Measurements from ENCODE around the gene LDLRAD3.

The LDLRAD3 gene

GRCh38 chr11:36108881-36109589, 165.2 kb downstream of the LDLRAD3 start:
- DNase-seq: no peak

- DNase-seq: no peak
Measured at GRCh38 chr11:36109590-36109849, 165.7 kb downstream of the LDLRAD3 start.

GRCh38 chr11:36109850-36110606, 166.2 kb downstream of the LDLRAD3 start:
- DNase-seq: no peak

GRCh38 chr11:36110668-36111410, 167.0 kb downstream of the LDLRAD3 start:
- no peak for DNase-seq

DNA sequence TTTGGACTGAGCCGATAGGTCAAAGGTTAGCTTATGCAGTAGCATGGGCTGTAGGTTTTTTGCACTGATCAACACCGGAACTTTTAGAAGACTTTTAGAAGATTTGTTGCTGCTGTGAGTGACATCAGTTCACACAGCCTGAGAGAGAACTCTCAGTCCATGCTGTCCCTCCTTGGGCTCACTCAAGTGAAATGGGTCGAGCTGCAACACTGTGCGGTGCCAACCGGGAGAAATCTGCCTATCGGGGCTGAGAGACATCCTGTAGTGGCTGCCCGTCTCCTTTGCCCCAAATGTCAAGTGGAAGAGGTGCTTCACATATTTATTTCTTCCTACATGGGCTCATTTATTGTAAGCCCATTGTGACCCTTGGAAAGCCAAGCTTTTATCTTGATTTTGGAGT, 170.2 kb downstream of the LDLRAD3 start:
- no peak for DNase-seq

- no peak for DNase-seq
Measured at GRCh38 chr11:36115378-36115801, 171.5 kb downstream of the LDLRAD3 start.

- DNase-seq: no peak
Measured at GRCh38 chr11:36116161-36116560, 172.3 kb downstream of the LDLRAD3 start.

GRCh38 chr11:36118084-36118483, 174.2 kb downstream of the LDLRAD3 start:
- no peak for DNase-seq

GRCh38 chr11:36119300-36119699, 175.4 kb downstream of the LDLRAD3 start:
- no peak for DNase-seq

- DNase-seq: no peak
Measured at GRCh38 chr11:36121054-36121453, 177.2 kb downstream of the LDLRAD3 start.

- DNase-seq: no peak
Measured at GRCh38 chr11:36122671-36123070, 178.8 kb downstream of the LDLRAD3 start.

GRCh38 chr11:36123336-36124101, 179.7 kb downstream of the LDLRAD3 start:
- no peak for DNase-seq

DNA sequence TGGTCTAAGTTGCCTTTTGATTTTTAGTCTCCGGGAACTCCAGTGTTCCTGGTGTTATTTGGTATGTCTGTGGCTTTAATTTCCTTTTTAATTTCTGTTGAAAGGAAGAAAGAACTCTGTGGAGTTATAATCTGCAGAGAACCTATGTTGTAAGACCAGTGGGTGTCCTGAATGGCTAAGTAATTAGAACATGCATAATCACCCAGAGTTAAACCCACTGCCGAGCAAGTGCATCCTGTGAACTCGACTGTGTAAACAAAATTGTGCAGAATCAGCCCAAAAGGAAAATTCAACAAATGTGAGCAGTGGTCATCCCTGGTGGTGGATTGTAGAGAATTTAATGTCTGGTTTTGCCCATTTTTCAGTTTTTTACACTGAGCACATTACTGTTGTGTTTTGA, 182.8 kb downstream of the LDLRAD3 start:
- no peak for DNase-seq

DNA sequence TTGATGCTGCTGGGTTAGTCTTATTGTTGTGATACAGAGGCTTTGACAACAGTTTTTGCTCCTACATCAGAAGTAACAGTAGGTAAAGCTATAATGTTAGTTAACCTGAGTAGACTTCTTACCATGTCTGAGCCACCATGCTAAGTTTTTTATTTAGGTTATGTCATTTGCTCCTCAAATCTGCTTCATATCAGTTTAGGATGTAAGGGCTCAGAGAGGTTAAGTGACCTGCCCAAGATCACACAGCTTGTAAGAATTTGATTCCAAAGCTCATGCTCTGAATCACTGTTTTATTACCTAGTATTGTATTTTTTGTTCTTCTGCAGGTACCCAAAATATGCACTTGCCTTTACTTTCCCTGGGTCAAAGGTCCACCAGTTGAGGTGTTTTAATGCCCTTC, 183.7 kb downstream of the LDLRAD3 start:
- no peak for DNase-seq

DNA sequence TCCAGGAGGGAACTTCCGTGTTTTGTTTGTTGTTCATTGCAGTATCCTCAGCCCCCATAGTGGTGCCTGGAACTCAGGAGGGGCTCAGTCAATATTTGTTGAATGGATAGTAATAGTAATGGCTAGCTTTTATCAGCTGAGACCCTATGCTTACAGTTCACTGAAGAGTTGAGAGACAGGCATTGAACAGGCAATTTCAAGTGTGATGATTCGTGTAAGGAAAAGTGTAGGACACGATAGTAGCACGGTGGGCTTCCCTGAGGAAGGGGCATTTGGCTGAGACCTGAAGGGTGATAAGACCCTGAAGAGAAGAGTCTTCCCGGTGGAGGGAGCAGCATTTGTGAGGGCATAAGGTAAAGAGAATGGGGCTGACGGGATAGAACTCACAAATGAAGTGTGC, 186.1 kb downstream of the LDLRAD3 start:
- no peak for DNase-seq

- DNase-seq: no peak
Measured at GRCh38 chr11:36130401-36130800, 186.5 kb downstream of the LDLRAD3 start.

- DNase-seq: no peak
Measured at GRCh38 chr11:36131721-36132397, 188.0 kb downstream of the LDLRAD3 start.

DNA sequence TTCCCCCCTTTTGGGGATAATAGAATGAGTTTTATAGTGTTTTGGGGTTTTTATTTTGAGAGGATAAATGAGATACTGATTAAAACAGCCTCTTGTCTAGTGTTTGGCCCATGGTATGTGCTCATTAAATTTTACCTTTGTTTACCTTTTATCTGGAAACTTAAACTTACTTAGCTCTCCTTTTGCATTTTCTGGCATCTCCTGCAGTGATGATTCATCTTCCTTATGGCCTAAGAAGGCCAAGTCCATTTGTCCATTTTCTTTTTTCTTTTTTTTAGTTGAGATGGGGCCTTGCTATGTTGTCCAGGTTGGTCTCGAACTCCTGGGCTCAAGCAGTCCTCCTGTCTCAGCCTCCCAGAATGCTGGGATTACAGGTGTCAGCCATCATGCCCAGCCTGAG, 189.1 kb downstream of the LDLRAD3 start:
- DNase-seq: no peak

- no peak for DNase-seq
Measured at GRCh38 chr11:36135076-36135475, 191.2 kb downstream of the LDLRAD3 start.

DNA sequence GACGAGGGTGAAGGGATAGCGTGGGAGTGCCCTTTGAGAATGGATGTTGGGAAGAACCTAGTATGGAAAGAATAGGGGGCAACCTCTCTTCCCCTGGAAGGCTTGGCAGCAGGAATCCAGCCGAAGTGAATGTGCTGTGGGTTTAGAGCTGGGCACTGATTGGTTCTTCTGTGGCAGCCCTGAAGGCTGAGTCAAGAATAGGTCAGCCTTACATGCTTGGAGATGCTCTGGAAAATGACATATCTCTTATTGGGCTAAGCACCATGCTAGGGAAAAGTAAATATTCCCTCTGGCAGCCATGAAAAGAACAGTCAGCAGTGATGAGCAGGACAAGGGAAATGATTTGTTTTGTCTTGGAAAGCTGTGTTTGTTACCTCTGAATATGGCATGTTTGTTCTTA, 195.9 kb downstream of the LDLRAD3 start:
- DNase-seq: no peak

DNA sequence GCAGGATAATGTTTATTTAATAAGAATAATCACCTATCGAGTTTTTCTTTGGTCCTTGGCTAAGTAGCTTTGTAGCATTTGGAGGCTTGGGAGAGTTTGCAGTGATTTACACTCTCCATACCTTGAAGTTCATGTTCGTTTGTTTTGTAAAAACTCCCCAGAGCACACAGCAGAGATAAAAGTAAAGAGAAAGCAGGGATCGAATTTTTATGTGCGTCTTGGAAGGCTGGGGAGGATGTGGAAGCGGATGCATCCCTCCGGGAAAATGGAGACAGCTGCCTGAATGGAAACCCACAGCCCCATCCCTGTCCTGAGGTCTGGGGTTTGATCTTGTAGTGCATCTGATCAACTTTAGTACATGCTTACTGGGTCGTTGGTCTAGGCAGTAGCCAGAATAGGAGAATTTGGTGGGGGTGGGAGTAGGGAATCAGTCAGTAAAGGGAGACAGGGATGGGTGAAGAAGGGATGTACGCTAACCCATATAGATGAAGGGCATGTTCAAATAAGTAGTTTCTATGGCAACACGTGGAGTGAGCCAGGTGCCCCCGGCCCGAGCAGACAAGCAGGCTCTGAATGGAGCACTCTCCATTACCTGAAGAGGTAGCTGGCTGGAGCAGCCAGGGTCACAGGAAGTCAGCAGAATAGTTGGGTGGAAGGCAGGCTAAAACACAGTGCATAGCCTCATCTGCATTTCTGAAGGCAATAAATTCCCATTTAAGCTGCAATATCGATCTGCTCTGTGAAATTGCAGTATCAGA, 197.5 kb downstream of the LDLRAD3 start:
- no peak for DNase-seq

- no peak for DNase-seq
Measured at GRCh38 chr11:36141956-36142355, 198.1 kb downstream of the LDLRAD3 start.

Measured in central memory CD4-positive, alpha-beta T cell (primary cell).